HEK293 (cell line): ENCODE results near the gene MAML3.

ENCODE experiments used
- CTCF ChIP-seq: fragments of 450-650 bp; formaldehyde crosslinking; IDR thresholded peaks from 2 replicates; pipeline ENCODE4 v1.5.1; 2016; ENCODE audit warnings: missing biosample characterization, missing genetic modification characterization
- SETDB1 ChIP-seq: IDR thresholded peaks from one replicate; pipeline ENCODE4 v1.6.1; 2017; ENCODE audit warnings: mild to moderate bottlenecking, low read length, moderate library complexity, mixed read lengths; ENCODE audit not compliant: insufficient read length
- ZBTB11 ChIP-seq: fragments of 450-650 bp; formaldehyde crosslinking; conservative IDR thresholded peaks from 2 replicates; pipeline ENCODE4 v1.5.1; 2016; ENCODE audit warnings: low read depth, missing biosample characterization, missing genetic modification characterization
- ZNF398 ChIP-seq: fragments of 450-650 bp; formaldehyde crosslinking; IDR thresholded peaks from 2 replicates; pipeline ENCODE4 v1.5.1; 2017; ENCODE audit warnings: missing biosample characterization, missing genetic modification characterization
- ZNF433 ChIP-seq: fragments of 450-650 bp; formaldehyde crosslinking; IDR thresholded peaks from 2 replicates; pipeline ENCODE4 v1.5.1; 2016; ENCODE audit warnings: missing biosample characterization, missing genetic modification characterization, low read depth

GRCh38 chr4:139795527-139796314 lies 358.3 kb downstream of the MAML3 start:
- TF ChIP-seq ZNF398 (tag by site-specific recombination) (no peak), CTCF (tag by site-specific recombination) (no peak), ZBTB11 (no peak), ZNF433 (no peak), SETDB1 (no peak)
